C4-2B (cell line): Measurements from ENCODE around the gene TUBA3C.

Experiments
- ZFX ChIP-seq: fragments of 450-650 bp; IDR thresholded peaks from 2 replicates; pipeline ENCODE4 v1.6.1; 2017
- TF ChIP-seq, protein P1 (sequence below): fragments of 450-650 bp; conservative IDR thresholded peaks from 2 replicates; pipeline ENCODE4 v1.5.1; 2017; ENCODE audit warnings: mild to moderate bottlenecking

DNA sequence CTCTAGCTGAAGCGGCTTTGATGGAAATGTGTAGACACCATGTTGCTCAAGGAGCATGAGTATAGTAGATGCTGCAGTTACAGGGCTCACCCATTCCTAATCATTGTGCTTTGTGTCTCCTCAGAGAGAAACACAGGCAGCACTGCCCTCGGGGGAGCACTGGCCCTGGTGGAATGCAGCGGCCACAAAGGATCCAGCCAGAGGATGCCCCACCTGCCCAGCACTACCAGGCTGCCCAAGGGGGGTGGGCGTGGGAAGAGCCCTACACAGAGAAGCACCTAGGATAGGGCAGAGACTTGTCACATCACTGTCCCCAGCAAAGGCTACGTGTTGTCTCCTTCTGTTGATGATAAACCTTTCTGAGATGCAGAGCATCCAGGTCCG is 9.0 kb downstream of the TUBA3C start:
- TF ChIP-seq, protein P1, sequence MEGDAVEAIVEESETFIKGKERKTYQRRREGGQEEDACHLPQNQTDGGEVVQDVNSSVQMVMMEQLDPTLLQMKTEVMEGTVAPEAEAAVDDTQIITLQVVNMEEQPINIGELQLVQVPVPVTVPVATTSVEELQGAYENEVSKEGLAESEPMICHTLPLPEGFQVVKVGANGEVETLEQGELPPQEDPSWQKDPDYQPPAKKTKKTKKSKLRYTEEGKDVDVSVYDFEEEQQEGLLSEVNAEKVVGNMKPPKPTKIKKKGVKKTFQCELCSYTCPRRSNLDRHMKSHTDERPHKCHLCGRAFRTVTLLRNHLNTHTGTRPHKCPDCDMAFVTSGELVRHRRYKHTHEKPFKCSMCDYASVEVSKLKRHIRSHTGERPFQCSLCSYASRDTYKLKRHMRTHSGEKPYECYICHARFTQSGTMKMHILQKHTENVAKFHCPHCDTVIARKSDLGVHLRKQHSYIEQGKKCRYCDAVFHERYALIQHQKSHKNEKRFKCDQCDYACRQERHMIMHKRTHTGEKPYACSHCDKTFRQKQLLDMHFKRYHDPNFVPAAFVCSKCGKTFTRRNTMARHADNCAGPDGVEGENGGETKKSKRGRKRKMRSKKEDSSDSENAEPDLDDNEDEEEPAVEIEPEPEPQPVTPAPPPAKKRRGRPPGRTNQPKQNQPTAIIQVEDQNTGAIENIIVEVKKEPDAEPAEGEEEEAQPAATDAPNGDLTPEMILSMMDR, result no peak
- no peak for TF ChIP-seq ZFX
